DMS53 (cell line): Measurements from ENCODE around the gene MRPS21.

Source experiments
- DNase-seq: peaks from one replicate; lab custom pipeline; 2025; lab: John Stamatoyannopoulos, UW

The MRPS21 gene

GRCh38 chr1:150293433-150294253 lies at the start of gene MRPS21:
TSS of gene MRPS21 (plus strand) at chr1:150293861. CDS start at chr1:150294367, 506 bp downstream.
- DNase-seq, result peak; percentile 97

- no peak for DNase-seq
Observed at GRCh38 chr1:150249936-150250335, 43.7 kb upstream of the MRPS21 start.

GRCh38 chr1:150256198-150256553 lies 37.5 kb upstream of the MRPS21 start:
- peak; percentile 32 for DNase-seq

- DNase-seq, result peak; percentile 22
Observed at GRCh38 chr1:150256554-150257341, 36.9 kb upstream of the MRPS21 start.

- DNase-seq, result no peak
Observed at GRCh38 chr1:150257624-150258585, 35.8 kb upstream of the MRPS21 start, which contains the start of gene CA14. TSS of gene CA14 (plus strand) at chr1:150257774. CDS start at chr1:150258129, 355 bp downstream.

GRCh38 chr1:150259217-150259616 lies 34.4 kb upstream of the MRPS21 start:
- DNase-seq, result no peak

GRCh38 chr1:150259758-150260669 lies 33.6 kb upstream of the MRPS21 start:
- DNase-seq, result no peak

GRCh38 chr1:150261367-150261766 lies 32.3 kb upstream of the MRPS21 start:
- no peak for DNase-seq

- DNase-seq, result no peak
Observed at GRCh38 chr1:150262388-150263320, 31.0 kb upstream of the MRPS21 start.

- DNase-seq, result no peak
Observed at GRCh38 chr1:150263549-150263948, 30.1 kb upstream of the MRPS21 start.

GRCh38 chr1:150267896-150268295 lies 25.8 kb upstream of the MRPS21 start:
- DNase-seq, result no peak

GRCh38 chr1:150268340-150268704 lies 25.3 kb upstream of the MRPS21 start:
- DNase-seq, result peak; percentile 70

GRCh38 chr1:150268705-150269403 lies 24.8 kb upstream of the MRPS21 start, which contains the start of gene APH1A:
TSS of gene APH1A (minus strand) at chr1:150269016. CDS start at chr1:150268810, 206 bp downstream.
- DNase-seq, result peak; percentile 98

- DNase-seq, result no peak
Observed at GRCh38 chr1:150269451-150269850, 24.2 kb upstream of the MRPS21 start.

- no peak for DNase-seq
Observed at GRCh38 chr1:150271291-150271959, 22.2 kb upstream of the MRPS21 start.

GRCh38 chr1:150273311-150273710 lies 20.4 kb upstream of the MRPS21 start:
- DNase-seq, result no peak

- DNase-seq, result no peak
Observed at GRCh38 chr1:150280138-150280707, 13.4 kb upstream of the MRPS21 start.

- DNase-seq, result peak; percentile 81
Observed at GRCh38 chr1:150281221-150281757, 12.4 kb upstream of the MRPS21 start.
